HCT116 (cell line): Measurements from ENCODE around the gene DBN1.

Experiments used
- ATF3 ChIP-seq: IDR thresholded peaks from 2 replicates; pipeline ENCODE4 v1.6.1; 2012
- CEBPB ChIP-seq: IDR thresholded peaks from 2 replicates; pipeline ENCODE4 v1.6.1; 2012; ENCODE audit warnings: low read depth
- CTCF ChIP-seq, 3 experiments: fragments of 200-600 bp in 1 of 3; sonication (generic) in 1 of 3; IDR thresholded peaks in 2 of 3; conservative IDR thresholded peaks in 1 of 3; 2 replicates each; pipeline ENCODE4 v1.5.1; 2012 to 2017; ENCODE audit warnings: low read depth in 2 of 3, low read length in 2 of 3, antibody characterized with exemption in 1 of 3, borderline replicate concordance in 1 of 3, control low read depth in 1 of 3, mild to moderate bottlenecking in 1 of 3, mixed read lengths in 1 of 3, mixed run types in 1 of 3, moderate library complexity in 1 of 3; ENCODE audit not compliant: insufficient read depth in 1 of 3
- EZH2 ChIP-seq: fragments of 200-600 bp; sonication (generic); IDR thresholded peaks from 2 replicates; pipeline ENCODE4 v1.6.1; 2017; ENCODE audit warnings: antibody characterized with exemption, mixed run types
- EZH2phosphoT487 ChIP-seq: fragments of 200-600 bp; IDR thresholded peaks from 2 replicates; pipeline ENCODE4 v1.6.1; 2018; ENCODE audit warnings: antibody characterized with exemption, borderline replicate concordance
- POLR2A ChIP-seq: IDR thresholded peaks from 2 replicates; pipeline ENCODE4 v1.7.0; 2011; ENCODE audit warnings: borderline replicate concordance; ENCODE audit not compliant: insufficient read depth, insufficient read length; ENCODE audit errors: extremely low read depth
- RAD21 ChIP-seq: IDR thresholded peaks from 2 replicates; pipeline ENCODE4 v1.6.1; 2012; ENCODE audit warnings: low read depth, mild to moderate bottlenecking
- REST ChIP-seq: IDR thresholded peaks from 2 replicates; pipeline ENCODE4 v1.6.1; 2012; ENCODE audit warnings: low read depth
- SP1 ChIP-seq: IDR thresholded peaks from 2 replicates; pipeline ENCODE4 v1.6.1; 2012; ENCODE audit warnings: low read depth
- SRF ChIP-seq: IDR thresholded peaks from 2 replicates; pipeline ENCODE4 v1.6.1; 2012; ENCODE audit warnings: low read depth
- ZNF274 ChIP-seq: fragments of 200-500 bp; sonication (Bioruptor generic); IDR thresholded peaks from 2 replicates; pipeline ENCODE4 v1.6.1; 2014; ENCODE audit warnings: mild to moderate bottlenecking, low read depth, low read length, inconsistent platforms

GRCh38 chr5:177508221-177508611, 34.8 kb upstream of the DBN1 start:
- TF ChIP-seq EZH2, result no peak
- TF ChIP-seq SRF, result no peak
- TF ChIP-seq CTCF (IDR thresholded peaks at IDR 0.05 in 2 of 3, conservative IDR thresholded peaks at IDR 0.05 in 1 of 3; ENCODE audit: borderline replicate concordance in 1 of 3, insufficient read depth in 1 of 3, low read depth in 2 of 3, low read length in 2 of 3), result no peak
- TF ChIP-seq SP1, result no peak
- TF ChIP-seq POLR2A, result no peak
- TF ChIP-seq CEBPB, result no peak
- no peak for TF ChIP-seq REST
- no peak for TF ChIP-seq ATF3
- TF ChIP-seq EZH2phosphoT487, result no peak
- TF ChIP-seq ZNF274, result no peak
- no peak for TF ChIP-seq RAD21
